ENCODE results near the gene PRRG4.
"Not testable (repeated sequence)": the region's sequence is repeated elsewhere in the genome, so short reads cannot be mapped to it uniquely, and the experiment has no call there.

The PRRG4 gene

DNA sequence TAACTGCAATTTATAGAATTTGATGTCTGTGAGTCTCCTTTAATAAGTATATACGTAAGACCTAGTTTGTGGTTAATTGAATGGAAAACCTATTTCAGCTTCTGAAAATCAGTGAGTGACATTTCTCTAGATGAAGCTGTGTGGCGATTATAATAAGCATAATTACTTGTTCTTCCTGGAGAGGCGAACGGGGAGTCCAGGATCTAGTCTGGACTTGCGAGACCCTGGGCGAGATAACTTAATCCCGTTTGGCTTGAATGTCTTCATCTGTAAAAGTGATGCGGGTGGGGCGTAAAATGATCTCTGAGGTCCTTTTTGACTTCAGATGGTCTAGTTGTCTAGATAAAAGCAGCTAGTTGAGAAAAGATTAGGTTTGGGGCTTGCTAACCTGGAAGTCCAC is 1.1 kb downstream of the PRRG4 start:
- DNase-seq (ENCODE audit: low read depth): no peak

DNA sequence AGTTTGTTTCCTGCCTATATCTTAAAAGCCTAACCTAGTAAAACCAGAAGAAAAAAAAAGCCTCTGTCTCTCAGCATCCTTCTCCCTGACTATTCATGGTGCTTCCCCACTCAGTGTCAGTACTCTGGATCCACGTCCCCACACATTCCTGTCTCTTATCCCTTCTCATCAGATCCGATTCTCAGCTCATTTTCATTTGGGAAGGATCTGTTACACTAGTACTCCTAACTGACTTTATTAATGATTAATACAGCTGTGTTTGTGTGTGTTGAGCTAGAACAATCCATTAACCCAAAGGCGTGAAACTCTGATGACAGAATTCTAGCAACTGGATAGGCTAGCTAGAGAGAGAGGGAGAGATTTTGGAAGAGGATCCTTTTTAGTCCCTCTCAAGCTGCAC is 1.5 kb downstream of the PRRG4 start:
- no peak for DNase-seq (ENCODE audit: low read depth)

DNA sequence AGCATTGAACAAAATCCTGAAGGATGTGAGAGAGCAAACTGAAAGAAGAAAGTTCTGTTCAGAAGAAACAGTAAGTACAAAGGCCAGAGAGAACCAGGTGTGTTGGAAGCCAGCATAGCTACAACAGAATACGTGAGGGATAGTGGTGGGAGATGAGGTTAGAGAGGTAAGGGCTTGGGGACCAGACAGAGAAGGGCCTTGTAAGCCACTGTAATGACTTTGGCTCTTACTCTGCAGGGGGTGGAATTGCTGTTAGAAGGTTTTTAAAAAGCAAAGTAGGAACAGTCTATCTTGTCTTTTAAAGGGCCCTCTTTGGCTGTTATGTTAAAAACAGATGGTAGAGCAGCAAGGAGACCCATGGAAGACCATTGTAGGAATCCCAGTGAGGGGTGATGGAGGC is 4.2 kb downstream of the PRRG4 start:
- DNase-seq (ENCODE audit: low read depth): no peak

- no peak for DNase-seq (ENCODE audit: low read depth)
These were observed 7.2 kb downstream of the PRRG4 start for GRCh38 chr11:32836946-32837345.

DNA sequence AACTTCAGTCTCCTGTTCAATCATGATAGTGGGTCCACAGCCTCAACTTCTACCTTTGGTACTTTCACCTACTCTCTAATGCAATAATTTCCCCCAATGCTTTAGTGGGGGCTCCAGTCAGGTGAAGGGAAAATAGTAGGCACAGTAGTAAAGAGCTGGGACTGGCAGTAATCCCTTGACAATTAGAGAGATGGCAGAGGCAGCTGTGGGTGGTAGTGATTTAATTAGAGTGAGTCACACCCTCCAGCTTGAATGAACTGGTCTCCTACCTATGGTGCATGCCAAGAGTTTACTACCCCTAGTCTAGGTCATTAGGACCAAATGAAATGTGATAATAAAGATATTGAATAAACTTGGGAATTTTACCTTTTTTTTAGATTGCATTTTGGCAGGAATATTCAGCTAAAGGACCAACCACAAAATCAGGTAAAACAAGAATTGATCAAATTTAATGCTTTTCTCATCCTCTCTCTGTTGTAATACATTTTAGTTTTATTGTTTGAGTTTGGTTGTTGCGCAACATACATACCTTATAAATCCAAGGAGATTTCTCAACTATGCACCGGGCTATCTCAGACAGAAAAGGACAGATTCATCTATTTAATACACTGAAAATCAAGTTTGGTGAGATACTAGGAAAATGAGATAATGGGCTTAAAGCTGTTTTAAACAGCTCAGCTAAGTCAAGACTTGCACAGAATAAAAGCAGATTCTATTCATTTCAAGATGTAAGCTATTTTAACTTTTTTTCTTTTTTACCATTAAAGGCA is 9.0 kb downstream of the PRRG4 start:
- DNase-seq (ENCODE audit: low read depth): no peak

DNA sequence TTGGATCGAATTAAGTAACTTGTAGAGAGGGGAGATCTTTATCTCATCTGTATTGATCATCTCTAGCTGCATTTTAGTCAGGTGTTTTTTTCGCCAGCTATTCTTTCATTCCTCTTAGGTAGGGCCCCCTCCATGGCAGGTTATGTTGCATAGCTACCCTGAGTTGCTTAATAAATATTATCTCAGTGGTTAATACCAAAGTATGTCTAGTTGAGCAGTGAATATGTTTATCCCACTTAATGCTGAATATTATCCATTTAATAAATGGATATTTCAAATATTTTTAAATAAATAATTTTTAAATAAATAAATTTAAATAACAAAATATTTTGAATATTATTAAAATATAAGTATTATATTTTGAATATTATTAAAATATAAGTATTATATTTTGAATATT is 9.6 kb downstream of the PRRG4 start:
- no peak for DNase-seq (ENCODE audit: low read depth)

DNA sequence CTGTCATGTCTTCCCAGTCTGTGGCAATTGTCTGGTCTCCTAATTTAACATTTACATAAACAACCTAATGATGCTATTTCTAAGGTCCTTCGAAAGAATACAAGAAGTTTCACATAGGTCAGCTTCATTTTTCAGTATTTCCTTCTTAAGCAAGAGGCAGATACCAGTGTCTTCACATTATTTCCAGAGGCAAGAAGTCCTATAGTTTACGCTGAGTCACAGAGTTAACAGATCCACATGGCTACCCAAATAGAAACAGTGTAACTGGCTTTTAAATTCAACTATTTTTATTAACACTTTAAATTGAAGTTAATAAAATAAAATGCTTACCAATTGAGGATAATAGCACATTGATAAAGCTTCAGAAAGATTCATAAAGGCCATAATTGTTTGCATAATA is 10.9 kb downstream of the PRRG4 start:
- DNase-seq (ENCODE audit: low read depth): no peak

DNA sequence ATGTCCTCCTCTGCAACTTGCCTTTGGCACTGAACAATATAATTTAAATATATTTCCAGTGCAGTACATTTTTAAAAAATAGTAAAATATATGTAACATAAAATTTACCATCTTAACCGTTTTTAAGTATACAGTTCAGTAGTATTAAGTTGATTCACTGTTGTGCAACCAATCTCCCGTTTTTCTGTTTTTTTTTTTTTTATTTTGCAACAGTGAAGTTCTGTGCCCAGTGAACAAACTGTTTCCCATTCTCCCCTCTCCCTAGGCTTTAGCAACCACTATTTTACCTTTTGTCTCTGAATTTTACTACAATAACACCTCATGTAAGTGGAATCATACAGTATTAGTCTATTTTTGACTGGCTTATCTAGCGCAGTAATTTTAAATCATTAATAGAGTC is 13.8 kb downstream of the PRRG4 start:
- DNase-seq (ENCODE audit: low read depth): no peak

- DNase-seq (ENCODE audit: low read depth): no peak
These were observed 17.8 kb downstream of the PRRG4 start for GRCh38 chr11:32847511-32847910.

DNA sequence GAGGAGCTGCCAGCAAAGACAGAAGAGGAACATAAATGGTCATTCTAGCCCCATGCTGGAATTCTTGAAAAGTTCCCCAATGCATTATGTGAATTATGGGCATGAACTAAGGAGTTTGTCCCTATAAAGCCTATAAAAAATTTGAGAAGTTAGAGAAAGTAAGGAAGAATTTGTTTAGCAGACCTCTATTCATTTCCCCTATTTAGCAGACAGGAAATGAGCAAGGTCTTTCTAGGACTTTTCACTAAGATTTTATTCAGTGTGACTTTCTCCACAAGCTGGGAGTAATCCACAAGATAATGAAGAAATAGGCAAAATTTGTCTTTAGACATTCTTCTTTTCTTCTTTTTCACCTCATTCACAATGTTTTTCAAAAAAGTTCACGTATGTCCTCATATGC is 20.0 kb downstream of the PRRG4 start:
- no peak for DNase-seq (ENCODE audit: low read depth)

DNA sequence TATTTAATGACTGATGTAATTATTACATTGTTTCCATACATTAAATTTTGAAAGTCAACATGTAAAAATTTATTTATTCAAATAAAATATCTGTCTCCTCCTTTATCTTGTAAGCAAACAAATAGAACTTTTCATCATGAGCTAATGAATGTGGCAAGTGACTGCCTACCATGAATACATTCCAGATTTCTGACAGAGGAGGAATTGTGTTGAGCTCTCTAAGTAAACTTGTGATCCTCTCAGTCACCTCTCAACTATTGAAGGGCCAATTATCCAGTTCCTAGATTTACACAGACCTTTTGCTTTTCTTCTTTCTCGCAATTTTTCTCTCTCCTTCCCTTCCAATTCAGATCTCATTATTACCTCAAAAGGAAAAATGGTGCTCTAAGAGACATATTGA is 21.5 kb downstream of the PRRG4 start:
- no peak for DNase-seq (ENCODE audit: low read depth)

DNA sequence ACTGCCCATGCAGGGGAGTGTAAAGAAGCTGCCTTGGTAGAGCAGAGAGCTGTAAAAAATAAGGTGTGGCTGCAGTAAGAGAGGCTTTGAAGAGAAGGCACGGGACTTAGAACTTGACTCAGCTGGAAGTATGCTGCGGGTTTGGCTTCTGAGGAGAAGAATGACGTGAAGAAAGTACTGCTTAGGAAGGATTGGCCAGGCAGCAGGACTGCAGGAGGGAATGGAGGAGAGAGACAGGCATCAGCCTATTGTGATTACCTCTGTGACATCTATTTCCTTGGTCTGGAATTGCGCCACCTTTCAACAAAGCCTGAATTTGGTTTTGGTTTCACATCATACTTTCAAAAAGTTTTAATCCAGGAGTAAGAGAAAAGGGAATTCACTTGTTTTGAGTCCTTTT is 22.5 kb downstream of the PRRG4 start:
- DNase-seq (ENCODE audit: low read depth): no peak

- DNase-seq (ENCODE audit: low read depth): no peak
These were observed 25.9 kb downstream of the PRRG4 start for GRCh38 chr11:32855601-32856000.

DNA sequence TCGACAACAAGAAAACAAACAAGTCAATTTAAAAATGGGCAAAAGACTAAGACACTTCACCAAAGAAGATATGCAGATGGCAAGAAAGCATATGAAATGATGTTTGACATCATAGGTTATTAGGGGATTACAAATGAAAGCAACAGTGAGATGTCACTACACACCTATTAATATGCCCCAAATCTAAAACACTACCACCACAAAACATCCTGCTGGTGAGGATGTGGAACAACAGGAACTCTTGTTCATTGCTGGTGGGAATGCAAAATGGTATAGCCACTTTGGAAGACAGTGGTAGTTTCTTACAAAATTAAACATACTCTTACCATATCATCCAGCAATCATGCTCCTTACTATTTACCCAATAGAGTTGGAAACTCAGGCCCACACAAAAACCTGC is 29.0 kb downstream of the PRRG4 start:
- DNase-seq (ENCODE audit: low read depth): no peak

DNA sequence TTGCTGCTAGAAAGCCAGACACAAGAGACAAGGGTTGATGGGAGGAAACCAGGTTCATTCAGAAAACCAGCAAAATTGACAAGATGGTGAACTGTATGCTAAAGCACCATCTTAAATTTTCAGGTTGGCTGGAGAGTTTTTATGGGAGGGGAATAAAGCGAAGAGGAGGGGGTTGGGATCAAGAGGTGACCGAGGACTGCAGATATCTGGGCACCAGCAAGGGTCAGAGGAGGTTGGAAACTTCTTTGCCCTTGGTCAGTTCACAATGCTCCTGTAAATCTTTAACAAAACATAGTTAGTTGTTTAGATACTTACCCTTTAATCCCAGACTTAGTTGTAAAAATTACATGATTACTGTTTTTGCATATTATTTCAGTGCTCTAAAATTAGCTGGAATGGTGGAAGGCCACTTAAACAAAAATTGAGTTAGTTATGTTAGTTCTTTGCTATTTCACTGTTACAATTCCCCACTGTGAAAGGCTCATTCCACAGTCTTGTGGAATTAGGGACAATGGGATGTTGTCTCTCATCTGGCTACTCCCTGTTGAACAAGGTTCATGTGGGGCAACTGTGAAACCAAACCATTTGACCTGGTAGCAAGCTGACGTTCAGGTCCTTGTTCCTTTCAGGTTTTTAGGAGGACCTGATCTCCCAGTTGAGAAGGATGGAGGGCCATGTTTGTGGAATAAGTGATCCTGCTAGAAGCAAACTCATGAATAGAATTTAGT is 32.3 kb downstream of the PRRG4 start:
- no peak for DNase-seq (ENCODE audit: low read depth)

DNA sequence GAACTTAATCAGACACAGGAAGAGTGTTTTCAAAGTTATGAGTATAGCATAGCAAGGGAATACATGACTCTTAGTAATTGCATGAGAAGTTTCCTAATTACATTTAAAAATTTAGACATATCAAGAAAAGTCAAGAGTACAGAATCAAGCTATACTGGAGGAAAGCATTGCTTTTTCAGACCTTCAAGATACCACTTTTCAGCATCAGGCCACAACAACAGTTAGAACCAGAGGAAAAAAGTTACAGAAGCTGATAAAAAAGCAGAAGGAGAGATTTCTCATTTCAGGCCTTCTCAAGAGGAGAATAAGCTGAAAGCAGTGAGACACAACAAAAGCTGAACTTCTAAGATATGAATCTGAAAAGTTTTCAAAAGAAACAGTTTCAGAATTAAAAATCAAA is 34.8 kb downstream of the PRRG4 start:
- DNase-seq (ENCODE audit: low read depth): no peak

DNA sequence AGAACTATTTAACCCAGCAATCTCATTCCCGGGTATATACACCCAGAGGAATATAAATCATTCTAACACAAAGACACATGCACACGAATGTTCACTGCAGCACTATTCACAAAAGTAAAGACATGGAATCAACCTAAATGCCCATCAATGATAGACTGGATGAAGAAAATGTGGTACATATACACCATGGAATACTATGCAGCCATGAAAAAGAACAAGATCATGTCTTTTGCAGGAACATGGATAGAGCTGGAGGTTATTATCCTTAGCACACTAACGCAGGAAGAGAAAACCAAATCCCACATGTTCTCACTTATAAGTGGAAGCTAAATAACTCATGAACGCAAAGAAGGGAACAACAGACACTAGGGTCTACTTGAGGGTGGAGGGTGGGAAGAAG is 39.0 kb downstream of the PRRG4 start:
- not testable (repeated sequence) for DNase-seq (ENCODE audit: low read depth)

DNA sequence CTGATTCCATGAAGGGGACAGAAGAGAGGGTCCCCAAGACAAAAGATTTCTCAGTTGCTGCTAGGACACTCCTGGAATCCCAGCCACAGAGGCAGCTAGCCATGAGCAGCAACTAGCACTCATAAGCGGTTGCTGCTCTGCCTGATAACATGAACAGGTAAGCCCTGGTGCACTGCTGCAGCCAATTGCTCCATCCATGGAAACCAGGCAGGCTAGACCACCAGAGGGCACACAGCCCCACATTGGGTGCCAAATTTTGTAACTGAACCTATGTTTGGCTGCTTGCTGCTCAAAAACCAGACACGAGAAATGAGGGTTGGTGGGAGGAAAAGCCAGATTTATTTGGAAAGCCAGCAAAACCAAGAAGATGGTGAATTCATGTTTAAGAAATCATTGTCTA is 40.9 kb downstream of the PRRG4 start:
- DNase-seq (ENCODE audit: low read depth): no peak

DNA sequence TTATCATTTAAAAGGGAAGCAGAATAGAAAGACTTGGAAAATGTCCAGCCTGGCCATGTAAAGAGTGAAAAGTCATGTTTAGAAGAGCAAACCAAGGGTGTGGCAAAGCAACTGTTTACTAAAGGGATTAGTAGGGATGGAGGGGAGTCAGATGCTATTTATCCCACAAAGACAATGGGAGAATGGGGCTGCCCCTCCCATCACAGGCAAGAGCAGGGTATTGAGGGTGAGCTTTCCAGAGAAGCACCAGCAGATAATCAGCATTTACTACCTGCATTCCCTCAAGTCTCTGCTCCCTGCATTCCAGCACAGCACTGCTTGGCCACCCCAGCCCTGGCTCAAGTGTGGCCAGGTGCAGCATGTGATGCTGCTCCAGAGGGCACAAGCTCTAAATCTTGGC is 44.4 kb downstream of the PRRG4 start:
- DNase-seq (ENCODE audit: low read depth): no peak

DNA sequence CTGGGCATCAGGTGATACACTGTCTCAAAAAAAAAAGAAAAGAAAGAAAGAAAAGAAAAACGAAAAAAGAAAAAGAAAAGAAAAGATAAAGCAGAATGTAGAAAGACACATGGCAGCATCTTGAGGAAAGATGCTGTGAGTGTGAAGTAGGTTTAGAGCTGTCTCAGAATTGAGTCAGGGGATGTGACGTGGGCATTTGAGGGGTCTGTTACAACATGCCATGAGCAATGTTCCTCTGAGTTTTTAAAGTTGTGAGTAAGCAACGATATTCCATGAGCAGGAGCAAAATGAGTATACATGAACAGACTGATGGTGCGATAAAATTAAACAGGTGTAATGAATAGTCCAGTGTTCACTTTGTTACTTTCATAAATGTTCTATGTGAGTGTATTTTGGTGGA is 51.6 kb downstream of the PRRG4 start:
- no peak for DNase-seq (ENCODE audit: low read depth)

GRCh38 chr11:32883421-32883820 is 53.7 kb downstream of the PRRG4 start:
- DNase-seq (ENCODE audit: low read depth): no peak

GRCh38 chr11:32884023-32884422 is 54.3 kb downstream of the PRRG4 start:
- DNase-seq (ENCODE audit: low read depth): no peak

- DNase-seq (ENCODE audit: low read depth): no peak
These were observed 55.1 kb downstream of the PRRG4 start for GRCh38 chr11:32884770-32885384.

Measured in HS-27A (cell line).